GM18868 (cell line): ENCODE results near the gene RBFOX2.

Source experiments
- ATAC-seq: cut with Tn5 transposase; IDR thresholded peaks from one replicate; pipeline ENCODE4 v1.9.1; 2021; ENCODE audit warnings: mild to moderate bottlenecking, moderate library complexity; ENCODE audit not compliant: unreplicated experiment

Gene RBFOX2

GRCh38 chr22:35873426-35873825 lies 155.2 kb downstream of the RBFOX2 start:
- ATAC-seq = no peak

GRCh38 chr22:35872451-35872850 lies 156.2 kb downstream of the RBFOX2 start:
- no peak for ATAC-seq

GRCh38 chr22:35870517-35871293 lies 157.9 kb downstream of the RBFOX2 start:
- ATAC-seq = no peak

- ATAC-seq = no peak
Observed at GRCh38 chr22:35868938-35869337, 159.7 kb downstream of the RBFOX2 start.

- ATAC-seq = no peak
Observed at GRCh38 chr22:35866651-35867050, 162.0 kb downstream of the RBFOX2 start.

- ATAC-seq = no peak
Observed at GRCh38 chr22:35864545-35865165, 164.0 kb downstream of the RBFOX2 start.

GRCh38 chr22:35863432-35863831 lies 165.2 kb downstream of the RBFOX2 start:
- no peak for ATAC-seq

- ATAC-seq = no peak
Observed at GRCh38 chr22:35862697-35863096, 165.9 kb downstream of the RBFOX2 start.

- ATAC-seq = no peak
Observed at GRCh38 chr22:35861451-35861850, 167.2 kb downstream of the RBFOX2 start.

GRCh38 chr22:35860837-35861236 lies 167.8 kb downstream of the RBFOX2 start:
- ATAC-seq = no peak

GRCh38 chr22:35860087-35860733 lies 168.4 kb downstream of the RBFOX2 start:
- ATAC-seq = no peak

- no peak for ATAC-seq
Observed at GRCh38 chr22:35854334-35854733, 174.3 kb downstream of the RBFOX2 start.

GRCh38 chr22:35852076-35852475 lies 176.5 kb downstream of the RBFOX2 start:
- ATAC-seq = no peak

- no peak for ATAC-seq
Observed at GRCh38 chr22:35850831-35851230, 177.8 kb downstream of the RBFOX2 start.

GRCh38 chr22:35846804-35847203 lies 181.8 kb downstream of the RBFOX2 start:
- no peak for ATAC-seq

- no peak for ATAC-seq
Observed at GRCh38 chr22:35844886-35845285, 183.7 kb downstream of the RBFOX2 start.

- ATAC-seq = no peak
Observed at GRCh38 chr22:35842954-35843353, 185.7 kb downstream of the RBFOX2 start.

- ATAC-seq = no peak
Observed at GRCh38 chr22:35842519-35842913, 186.1 kb downstream of the RBFOX2 start.

GRCh38 chr22:35841907-35842518 lies 186.6 kb downstream of the RBFOX2 start:
- no peak for ATAC-seq

GRCh38 chr22:35840302-35840739 lies 188.3 kb downstream of the RBFOX2 start:
- no peak for ATAC-seq

- ATAC-seq = no peak
Observed at GRCh38 chr22:35839841-35840301, 188.8 kb downstream of the RBFOX2 start.
